Progenitor cell of endocrine pancreas (in vitro differentiated cells): ENCODE measurements around the gene COL5A2. TPM values are rescaled to one million over a fixed set of nuclear protein-coding genes. Genes with fewer than 3 reads are reported as not detected.

Experiments
- DNase-seq: peaks from one replicate; pipeline ENCODE4 v3.0.0; 2021; ENCODE audit warnings: low spot score; ENCODE audit not compliant: unreplicated experiment
- H3K27ac Mint-ChIP-seq: 2 replicates; pipeline ENCODE4 v1.8.0; 2021; ENCODE audit warnings: mild to moderate bottlenecking, moderate library complexity, mixed read lengths
- H3K27me3 Mint-ChIP-seq: 2 replicates; pipeline ENCODE4 v1.8.0; 2021; ENCODE audit warnings: mixed read lengths
- H3K36me3 Mint-ChIP-seq: 2 replicates; pipeline ENCODE4 v1.8.0; 2022; ENCODE audit warnings: mixed read lengths; ENCODE audit not compliant: insufficient read depth
- H3K4me1 Mint-ChIP-seq: 2 replicates; pipeline ENCODE4 v1.8.0; 2021; ENCODE audit warnings: low read depth, mixed read lengths
- H3K4me3 Mint-ChIP-seq: 2 replicates; pipeline ENCODE4 v1.8.0; 2021; ENCODE audit warnings: low read depth, mild to moderate bottlenecking, moderate library complexity, mixed read lengths
- H3K9me3 Mint-ChIP-seq: 2 replicates; pipeline ENCODE4 v1.8.0; 2021; ENCODE audit warnings: low read depth, mixed read lengths
- CTCF ChIP-seq: fragments of 200-600 bp; sonication (generic); IDR thresholded peaks from one replicate; pipeline ENCODE4 v1.5.0; 2021; ENCODE audit warnings: antibody characterized with exemption, mild to moderate bottlenecking; ENCODE audit not compliant: unreplicated experiment
- total RNA-seq: library from RNA; stranded (reverse); gene quantifications from 2 replicates; pipeline ENCODE4 v1.2.1, GENCODE V29; 2021

The COL5A2 gene
- total RNA-seq, 1 donor from 2014 or later: 4.5 TPM

GRCh38 chr2:189144700-189145211 lies 34.8 kb downstream of the COL5A2 start:
- Mint-ChIP-seq H3K4me3 (no peak overlapping the region), H3K27ac (no peak overlapping the region), H3K36me3 (no peaks in the 10 kb centered on the region), H3K27me3 (no peaks in the 10 kb centered on the region), H3K4me1 (no peaks in the 10 kb centered on the region), H3K9me3 (no peaks in the 10 kb centered on the region)
- no peak for DNase-seq
- TF ChIP-seq CTCF: no peak

GRCh38 chr2:189143925-189144324 lies 35.6 kb downstream of the COL5A2 start:
- no peaks in the 10 kb centered on the region for H3K36me3 Mint-ChIP-seq
- no peaks in the 10 kb centered on the region for H3K9me3 Mint-ChIP-seq
- H3K4me3 Mint-ChIP-seq: no peak overlapping the region
- no peak for TF ChIP-seq CTCF
- no peak overlapping the region for H3K27ac Mint-ChIP-seq
- no peaks in the 10 kb centered on the region for H3K27me3 Mint-ChIP-seq
- no peaks in the 10 kb centered on the region for H3K4me1 Mint-ChIP-seq
- DNase-seq: no peak

GRCh38 chr2:189142893-189143759 lies 36.4 kb downstream of the COL5A2 start:
- H3K4me1 Mint-ChIP-seq: no peaks in the 10 kb centered on the region
- DNase-seq: no peak

GRCh38 chr2:189138800-189139199 lies 40.8 kb downstream of the COL5A2 start:
- no peak overlapping the region for H3K4me3 Mint-ChIP-seq
- H3K27me3 Mint-ChIP-seq: no peaks in the 10 kb centered on the region
- no peaks in the 10 kb centered on the region for H3K36me3 Mint-ChIP-seq
- no peak for TF ChIP-seq CTCF
- DNase-seq: no peak
- H3K27ac Mint-ChIP-seq: no peak overlapping the region
- no peaks in the 10 kb centered on the region for H3K9me3 Mint-ChIP-seq
- H3K4me1 Mint-ChIP-seq: no peaks in the 10 kb centered on the region

More at GRCh38 chr2:189142893-189143759, 36.4 kb downstream of the COL5A2 start:
- peak; percentile 74 for TF ChIP-seq CTCF
- no peak overlapping the region for H3K27ac Mint-ChIP-seq
- H3K27me3 Mint-ChIP-seq: no peaks in the 10 kb centered on the region
- no peaks in the 10 kb centered on the region for H3K9me3 Mint-ChIP-seq
- H3K4me3 Mint-ChIP-seq: no peak overlapping the region
- no peaks in the 10 kb centered on the region for H3K36me3 Mint-ChIP-seq

GRCh38 chr2:189137519-189137918 lies 42.0 kb downstream of the COL5A2 start:
- no peaks in the 10 kb centered on the region for H3K4me1 Mint-ChIP-seq
- TF ChIP-seq CTCF: no peak
- no peak overlapping the region for H3K4me3 Mint-ChIP-seq
- DNase-seq: no peak
- H3K9me3 Mint-ChIP-seq: no peaks in the 10 kb centered on the region
- H3K27me3 Mint-ChIP-seq: no peaks in the 10 kb centered on the region
- H3K27ac Mint-ChIP-seq: no peak overlapping the region
- no peaks in the 10 kb centered on the region for H3K36me3 Mint-ChIP-seq
